Epidermal melanocyte (primary cell): ENCODE data around the gene SLC22A2.
"Not testable (repeated sequence)": the region's sequence is repeated elsewhere in the genome, so short reads cannot be mapped to it uniquely, and the experiment has no call there.

Source experiments
- DNase-seq: peaks from one replicate; pipeline ENCODE4 v3.0.0; 2011; ENCODE audit warnings: low spot score; ENCODE audit not compliant: insufficient read length

Gene SLC22A2

DNA sequence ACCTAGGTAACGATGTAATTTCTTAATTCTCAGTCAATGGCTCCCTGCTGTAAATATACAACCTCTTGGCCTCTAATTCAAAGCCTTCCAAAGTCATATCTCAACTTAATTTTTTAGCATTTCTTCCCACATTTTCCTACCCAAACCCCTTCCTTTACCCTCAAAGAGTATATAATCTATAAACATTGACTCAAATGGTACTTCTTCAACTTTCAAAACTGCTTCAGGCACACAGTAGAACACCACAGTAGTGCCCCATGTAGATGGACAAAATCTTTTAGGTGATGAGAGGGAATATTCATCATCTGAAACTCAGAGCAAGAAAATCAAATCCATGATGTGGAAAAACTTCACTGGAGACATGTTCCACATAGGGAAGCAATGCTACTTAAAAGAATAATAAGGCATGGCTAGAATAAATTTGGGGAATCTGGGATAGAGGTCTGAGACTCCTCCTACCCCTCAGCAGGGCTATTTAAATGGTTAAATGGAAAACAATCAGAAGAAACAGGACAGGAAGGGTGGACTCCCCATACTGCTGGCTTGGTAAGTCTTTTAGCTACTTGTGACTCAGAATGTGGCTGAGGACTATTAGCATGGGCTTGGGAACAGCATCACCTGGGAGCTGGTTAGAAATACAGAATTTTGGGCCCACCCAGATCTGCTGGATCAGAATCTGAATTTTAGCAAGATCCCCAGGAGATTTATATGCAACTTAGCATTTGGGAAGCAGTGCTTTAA, 6.4 kb downstream of the SLC22A2 start:
- DNase-seq, result no peak

DNA sequence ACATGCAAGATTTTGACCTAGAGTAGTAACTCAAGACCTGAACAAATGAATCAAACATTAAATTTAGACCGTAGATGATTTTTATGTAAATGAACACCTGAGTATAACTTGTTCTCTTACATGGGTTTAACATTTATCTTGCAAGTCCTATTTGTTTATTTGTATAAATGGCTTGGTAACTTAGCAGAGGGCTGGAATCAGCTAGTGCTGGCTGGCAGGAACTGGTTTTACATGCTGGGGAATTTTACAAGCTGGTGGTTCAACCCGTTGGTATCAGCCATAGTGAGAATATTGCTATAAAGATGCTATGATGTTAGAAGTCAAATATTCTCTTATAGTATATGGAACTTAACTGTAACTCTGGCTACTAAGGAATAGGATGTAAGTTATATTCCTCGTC, 8.9 kb downstream of the SLC22A2 start:
- DNase-seq, result no peak

DNA sequence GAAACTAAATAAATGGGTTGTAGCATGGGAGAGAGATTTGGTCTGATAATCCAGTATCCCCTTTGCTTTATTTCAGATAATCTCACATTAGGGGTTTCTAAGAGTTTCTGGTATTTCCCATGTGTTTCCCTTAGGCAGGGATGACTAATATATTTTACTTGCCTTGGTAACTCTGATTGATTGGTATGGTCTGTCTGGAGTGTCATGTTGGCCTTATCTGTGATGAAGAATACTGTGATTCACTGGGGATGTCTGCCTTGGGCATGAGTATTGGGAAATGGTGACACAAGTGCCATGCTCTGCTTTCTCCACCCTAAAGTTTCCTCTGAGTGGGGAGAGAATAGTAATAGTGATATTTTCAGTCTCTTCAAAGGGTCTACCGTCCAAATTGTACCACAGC, 10.1 kb downstream of the SLC22A2 start:
- no peak for DNase-seq

DNA sequence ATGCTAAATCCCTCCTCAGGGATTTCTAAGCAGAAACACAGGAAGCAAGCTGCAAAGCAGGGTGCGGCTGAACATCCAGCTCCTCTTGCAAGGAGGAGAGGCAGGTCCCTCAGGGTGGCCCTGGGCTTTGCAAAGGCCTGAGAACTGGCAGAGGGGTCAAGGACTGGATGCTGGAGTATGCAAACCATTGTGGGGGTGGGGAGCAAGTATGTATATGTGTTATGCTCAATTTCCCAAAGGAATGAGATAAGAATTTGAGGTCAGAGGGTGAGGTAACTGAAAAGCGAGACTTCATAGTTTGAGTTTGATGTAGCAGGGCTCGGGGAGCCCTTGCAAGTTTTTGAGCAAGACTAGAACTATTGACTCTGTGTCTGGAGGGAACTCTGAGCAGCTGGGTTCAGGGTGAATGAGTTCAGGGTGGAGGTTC, 11.2 kb downstream of the SLC22A2 start:
- no peak for DNase-seq

DNA sequence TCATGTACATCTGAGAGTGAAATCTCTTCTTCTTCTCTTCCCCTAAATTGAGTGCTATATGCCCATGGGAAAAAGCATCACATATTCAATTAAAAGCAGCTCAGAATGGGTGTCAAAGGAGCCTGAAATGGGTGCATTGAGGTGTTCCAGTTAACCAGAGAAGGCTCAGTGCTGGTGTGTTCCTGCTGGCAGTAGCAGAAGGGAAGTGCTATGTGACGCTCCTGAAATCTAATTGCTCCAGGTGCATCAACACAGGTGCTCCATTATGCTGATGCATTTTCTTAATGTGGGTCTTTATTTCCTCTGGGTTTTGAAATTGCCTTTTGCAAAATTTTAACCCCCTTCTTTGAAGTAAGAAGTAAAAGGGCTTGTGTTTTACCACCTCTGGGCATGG, 17.9 kb downstream of the SLC22A2 start:
- DNase-seq, result no peak

GRCh38 chr6:160239929-160240690, 18.5 kb downstream of the SLC22A2 start:
- DNase-seq, result no peak

DNA sequence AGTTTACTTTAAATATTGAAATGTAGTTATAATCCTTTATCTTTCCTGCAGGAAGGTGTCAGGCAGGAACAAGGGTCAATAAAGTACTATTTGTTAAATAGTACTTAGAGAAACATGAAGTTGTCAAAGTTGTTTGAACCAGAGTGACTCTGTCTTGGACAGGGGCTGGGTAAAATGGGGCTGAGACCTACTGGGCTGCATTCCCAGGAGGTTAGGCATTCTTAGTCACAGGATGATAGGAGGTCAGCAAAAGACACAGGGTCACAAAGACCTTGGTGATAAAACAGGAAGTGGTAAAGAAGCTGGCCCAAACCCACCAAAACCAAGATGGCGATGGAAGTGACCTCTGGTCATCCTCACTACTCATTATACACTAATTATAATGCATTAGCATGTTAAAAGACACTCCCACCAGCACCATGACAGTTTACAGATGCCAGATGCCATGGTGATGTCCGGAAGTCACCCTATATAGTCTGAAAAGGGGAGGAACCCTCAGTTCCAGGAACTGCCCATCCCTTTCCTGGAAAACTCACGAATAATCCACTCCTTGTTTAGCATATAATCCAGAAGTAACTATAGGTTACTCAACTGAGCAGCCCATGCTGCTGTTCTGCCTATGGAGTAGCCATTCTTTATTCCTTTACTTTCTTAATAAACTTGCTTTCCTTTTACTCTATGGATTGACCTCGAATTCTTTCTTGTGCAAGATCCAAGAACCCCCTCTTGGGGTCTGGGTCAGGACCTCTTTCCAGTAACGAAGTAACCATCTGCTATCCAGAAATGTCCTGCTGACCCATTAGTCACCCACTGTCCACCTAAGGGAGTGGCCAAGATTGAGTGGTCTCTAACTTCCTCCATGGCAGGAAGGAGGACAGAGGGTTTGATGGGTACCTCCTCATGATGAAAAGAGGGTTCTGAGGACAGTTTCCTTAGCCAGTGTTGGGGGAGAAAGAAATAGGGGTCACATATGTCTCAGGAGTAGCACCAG, 19.6 kb downstream of the SLC22A2 start:
- no peak for DNase-seq

DNA sequence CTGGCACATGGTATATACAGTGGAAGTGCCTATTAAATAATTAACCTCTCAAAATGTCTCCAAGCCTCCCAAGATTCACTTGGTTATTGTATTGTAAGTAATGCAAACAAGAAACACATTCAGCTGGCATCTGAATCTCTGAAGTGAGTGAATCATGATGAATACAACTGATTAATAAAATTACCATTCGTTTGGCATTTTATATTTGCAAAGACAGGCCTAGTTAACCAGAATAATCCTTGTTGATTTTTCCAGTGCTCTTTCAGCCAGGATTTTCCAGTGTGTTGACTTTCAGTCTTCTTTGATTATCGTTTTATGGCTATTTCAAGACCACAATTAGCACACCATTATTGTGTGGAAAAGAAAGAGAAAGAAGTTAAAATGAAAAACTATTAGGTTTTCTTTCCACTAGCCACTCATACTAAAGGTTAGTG, 20.3 kb downstream of the SLC22A2 start:
- no peak for DNase-seq

DNA sequence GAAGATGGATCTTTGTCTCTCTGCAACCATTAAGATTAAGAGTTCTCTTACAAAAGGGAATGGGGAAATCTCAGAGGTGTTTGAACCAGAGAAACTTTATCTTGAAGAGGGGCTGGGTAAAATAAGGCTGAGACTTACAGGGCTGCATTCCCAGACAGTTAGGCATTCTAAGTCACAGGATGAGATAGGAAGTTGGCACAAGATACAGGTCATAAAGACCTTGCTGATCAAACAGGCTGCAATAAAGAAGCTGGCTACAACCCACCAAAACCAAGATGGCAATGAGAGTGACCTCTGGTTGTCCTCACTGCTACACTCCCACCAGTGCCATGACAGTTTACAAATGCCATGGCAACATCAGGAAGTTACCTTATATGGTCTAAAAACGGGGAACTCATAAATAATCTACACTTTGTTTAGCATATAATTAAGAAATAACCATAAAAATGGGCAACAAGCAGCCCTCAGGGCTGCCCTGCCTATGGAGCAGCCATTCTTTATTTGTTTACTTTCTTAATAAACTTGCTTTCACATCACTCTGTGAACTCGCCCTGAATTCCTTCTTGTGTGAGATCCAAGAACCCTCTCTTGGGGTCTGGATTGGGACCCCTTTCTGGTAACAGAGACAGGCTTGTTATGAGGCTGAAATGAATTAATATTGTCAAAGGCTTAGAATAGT, 20.9 kb downstream of the SLC22A2 start:
- DNase-seq, result not testable (repeated sequence)

GRCh38 chr6:160236235-160236872, 22.3 kb downstream of the SLC22A2 start:
- DNase-seq, result not testable (repeated sequence)

GRCh38 chr6:160233950-160234640, 24.5 kb downstream of the SLC22A2 start:
- not testable (repeated sequence) for DNase-seq

- no peak for DNase-seq
Observed at GRCh38 chr6:160227769-160228161, 30.9 kb downstream of the SLC22A2 start.

DNA sequence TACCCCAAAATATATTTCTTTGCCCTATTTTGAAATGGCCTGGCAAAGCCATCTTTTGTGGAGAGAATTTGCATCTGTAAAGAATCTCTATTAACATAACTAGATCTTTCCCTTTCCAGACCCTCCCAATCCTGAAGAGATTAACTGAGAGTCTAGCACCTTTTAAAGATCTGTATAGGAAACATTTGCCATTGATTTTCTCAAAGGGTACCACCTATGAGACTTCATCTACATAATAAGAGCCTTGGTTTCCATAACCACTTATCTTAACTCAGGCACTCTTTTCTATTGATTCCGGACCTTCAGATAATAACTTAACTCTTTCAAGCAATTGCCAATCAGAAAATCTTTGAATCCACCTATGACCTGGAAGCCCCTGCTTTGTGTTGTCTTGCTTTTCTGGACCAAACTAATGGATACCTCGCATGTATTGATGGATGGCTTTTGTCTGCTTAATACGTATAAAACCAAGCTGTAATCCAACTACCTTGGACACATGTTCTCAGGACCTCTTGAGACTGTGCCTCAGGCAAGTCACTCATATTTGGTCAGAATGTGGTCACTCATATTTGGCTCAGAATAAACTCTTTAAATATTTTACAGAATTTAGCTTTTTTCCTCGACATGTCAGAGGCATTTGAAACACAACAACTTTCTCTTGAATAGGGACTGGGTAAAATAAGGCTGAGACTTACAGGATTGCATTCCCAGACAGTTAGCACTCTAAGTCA, 31.4 kb downstream of the SLC22A2 start:
- no peak for DNase-seq

- DNase-seq, result no peak
Observed at GRCh38 chr6:160226118-160226591, 32.5 kb downstream of the SLC22A2 start.

DNA sequence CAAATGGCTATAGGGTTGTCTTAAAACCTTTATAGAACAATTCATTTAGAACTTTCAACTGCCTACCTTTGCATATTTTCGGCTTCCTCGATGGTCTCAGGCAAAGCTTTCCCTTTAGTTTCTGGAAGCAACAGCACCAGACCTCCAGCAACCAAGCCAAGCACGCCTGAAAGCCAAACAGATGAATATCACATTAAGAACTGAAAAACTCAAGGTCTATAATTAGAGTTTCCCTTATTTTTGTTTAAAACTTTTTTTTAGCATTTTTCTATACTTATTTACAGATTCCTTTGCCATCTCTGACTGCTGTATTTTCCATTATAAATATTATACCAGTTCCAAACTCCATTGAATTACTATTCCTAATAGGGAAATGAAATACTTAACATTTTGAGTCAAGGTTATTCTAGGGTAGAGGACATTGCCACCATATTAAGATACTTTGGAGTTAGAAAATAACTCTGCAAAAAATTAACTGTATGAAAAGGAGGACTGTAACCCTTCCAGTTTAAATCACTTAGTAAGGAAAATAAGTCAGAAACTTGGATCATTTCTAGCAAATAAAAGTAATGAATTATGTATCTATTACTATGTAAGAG, 33.9 kb downstream of the SLC22A2 start:
- no peak for DNase-seq

DNA sequence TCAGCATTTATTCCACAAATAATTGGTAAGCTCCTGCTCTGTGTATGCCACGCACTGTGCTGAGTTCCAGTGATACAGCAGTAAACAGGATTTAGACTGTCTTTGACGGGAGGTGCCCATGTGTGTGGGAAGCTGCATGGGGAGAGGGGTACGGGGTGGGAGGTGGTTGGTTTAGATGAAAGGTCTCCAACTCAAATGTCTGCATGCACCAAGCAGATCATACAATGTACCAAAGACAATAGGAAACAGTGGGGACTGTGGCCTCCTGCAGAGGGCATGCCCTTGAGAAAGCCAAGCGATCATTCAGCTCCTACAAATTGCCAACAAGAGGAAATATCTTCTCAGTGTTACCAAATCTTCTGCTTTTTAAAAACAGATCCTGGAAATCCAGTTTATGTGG, 36.1 kb downstream of the SLC22A2 start:
- no peak for DNase-seq

DNA sequence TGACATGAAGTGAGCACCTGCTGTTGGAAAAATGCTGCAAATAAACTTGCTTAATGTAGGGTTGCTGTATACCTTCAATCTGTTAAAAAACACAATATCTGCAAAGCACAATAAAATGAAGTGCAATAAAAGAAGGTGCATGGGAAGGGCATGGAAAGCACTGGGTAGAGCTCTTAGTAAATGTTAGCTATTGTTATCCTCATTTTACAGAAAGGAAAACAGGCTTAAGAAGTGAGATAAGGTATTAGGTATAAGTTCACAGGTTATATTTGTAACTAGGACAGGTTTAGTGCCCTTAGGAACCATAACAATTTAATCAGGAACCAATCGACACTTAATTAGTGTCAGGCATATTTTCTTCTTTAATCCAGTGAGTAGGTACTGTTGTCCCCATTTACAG, 36.7 kb downstream of the SLC22A2 start:
- DNase-seq, result no peak

- no peak for DNase-seq
Observed at GRCh38 chr6:160221423-160221822, 37.2 kb downstream of the SLC22A2 start.

- DNase-seq, result no peak
Observed at GRCh38 chr6:160218810-160219209, 39.8 kb downstream of the SLC22A2 start.
